COR-L47 (cell line): Measurements from ENCODE around the gene SDHAF2.
"Not testable (repeated sequence)": the region's sequence is repeated elsewhere in the genome, so short reads cannot be mapped to it uniquely, and the experiment has no call there.

Source experiments
- DNase-seq: peaks from one replicate; lab custom pipeline; 2025; lab: John Stamatoyannopoulos, UW

Gene SDHAF2

DNA sequence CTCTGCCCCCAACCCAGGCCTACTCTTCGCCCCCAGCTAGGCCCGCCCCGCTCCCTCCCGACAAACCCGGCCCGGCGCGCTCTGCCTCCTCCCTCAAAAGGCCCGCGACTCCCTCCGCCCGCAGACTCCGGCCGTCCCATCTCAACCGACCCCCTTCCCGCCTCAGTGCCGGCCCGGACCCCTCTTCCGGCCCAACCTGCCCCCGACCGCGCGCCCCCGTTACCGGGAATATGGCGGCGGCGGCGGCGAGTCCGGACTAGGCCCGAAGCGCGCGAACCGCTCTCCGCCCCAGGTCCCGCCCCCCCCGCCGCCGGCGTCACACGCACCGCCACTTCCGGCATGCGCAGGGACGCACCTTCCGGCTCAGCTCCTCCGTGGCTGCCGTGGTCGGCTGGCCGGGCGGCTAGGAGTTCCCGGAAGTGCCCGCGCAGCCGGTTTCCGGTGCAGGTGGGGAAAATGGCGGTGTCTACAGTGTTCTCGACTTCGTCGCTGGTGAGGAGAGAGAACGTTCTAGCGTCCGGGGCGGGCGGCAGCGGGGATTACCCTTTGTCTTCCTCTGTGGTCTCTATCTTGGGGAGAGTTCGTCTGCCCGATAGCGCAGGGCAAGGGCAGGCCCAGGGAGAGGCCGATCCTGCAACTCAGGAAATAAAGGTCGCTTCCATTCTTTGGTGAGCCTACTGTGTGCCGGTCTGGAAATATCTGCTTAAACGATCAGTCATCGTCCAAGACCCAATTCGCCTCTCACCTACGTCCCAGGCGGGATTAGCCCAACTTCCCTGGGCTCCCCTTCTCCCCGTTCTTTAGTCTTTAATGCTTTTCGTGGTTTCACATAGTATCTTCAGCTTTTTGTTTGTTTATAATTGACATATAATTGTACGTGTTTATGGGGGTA lies at the start of gene SDHAF2, which contains the start of gene CPSF7:
TSS of gene SDHAF2 (plus strand) at position 434 of the 892 bp plus-strand sequence. CDS start at position 457, 23 bp downstream.
TSS of gene CPSF7 (minus strand) at position 285 of the 892 bp plus-strand sequence. CDS start 740 bp downstream, outside the sequence.
- peak; percentile 91 for DNase-seq

DNA sequence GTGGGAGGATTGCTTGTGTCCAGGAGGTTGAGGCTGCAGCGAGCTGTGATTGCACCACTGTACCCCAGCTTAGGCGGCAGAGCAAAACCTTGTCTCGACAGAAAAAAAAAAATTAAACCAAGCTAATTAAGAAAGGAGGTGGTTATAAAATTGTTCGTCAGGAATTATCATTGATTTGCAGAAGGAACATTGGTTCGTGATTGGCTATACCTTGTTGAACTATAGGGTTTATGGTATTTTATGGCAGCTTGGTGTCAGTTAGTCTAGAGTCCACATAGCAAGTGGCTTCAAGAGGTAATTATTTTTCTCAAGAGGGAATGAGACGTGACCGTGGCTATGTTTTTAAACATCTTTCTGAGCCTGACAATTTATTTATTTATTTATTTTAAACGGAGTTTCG lies 49.0 kb upstream of the SDHAF2 start:
- DNase-seq, result no peak

DNA sequence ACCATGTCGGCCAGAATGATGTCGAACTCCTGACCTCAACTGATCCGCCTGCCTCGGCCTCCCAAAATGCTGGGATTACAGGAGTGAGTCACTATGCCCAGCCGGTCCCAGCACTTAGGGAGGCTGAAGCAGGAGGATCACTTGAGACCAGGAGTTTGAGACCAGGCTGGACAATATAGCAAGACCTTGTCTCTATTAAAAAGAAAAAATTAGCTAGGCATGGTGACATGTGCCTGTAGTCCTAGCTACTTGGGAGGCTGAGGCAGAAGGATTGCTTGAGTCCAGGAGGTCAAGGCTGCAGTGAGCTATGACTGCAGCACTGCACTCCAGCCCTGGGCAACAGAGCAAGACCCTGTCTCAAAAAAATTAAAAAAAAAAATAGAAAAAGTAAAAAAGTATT lies 46.1 kb upstream of the SDHAF2 start:
- DNase-seq, result not testable (repeated sequence)

DNA sequence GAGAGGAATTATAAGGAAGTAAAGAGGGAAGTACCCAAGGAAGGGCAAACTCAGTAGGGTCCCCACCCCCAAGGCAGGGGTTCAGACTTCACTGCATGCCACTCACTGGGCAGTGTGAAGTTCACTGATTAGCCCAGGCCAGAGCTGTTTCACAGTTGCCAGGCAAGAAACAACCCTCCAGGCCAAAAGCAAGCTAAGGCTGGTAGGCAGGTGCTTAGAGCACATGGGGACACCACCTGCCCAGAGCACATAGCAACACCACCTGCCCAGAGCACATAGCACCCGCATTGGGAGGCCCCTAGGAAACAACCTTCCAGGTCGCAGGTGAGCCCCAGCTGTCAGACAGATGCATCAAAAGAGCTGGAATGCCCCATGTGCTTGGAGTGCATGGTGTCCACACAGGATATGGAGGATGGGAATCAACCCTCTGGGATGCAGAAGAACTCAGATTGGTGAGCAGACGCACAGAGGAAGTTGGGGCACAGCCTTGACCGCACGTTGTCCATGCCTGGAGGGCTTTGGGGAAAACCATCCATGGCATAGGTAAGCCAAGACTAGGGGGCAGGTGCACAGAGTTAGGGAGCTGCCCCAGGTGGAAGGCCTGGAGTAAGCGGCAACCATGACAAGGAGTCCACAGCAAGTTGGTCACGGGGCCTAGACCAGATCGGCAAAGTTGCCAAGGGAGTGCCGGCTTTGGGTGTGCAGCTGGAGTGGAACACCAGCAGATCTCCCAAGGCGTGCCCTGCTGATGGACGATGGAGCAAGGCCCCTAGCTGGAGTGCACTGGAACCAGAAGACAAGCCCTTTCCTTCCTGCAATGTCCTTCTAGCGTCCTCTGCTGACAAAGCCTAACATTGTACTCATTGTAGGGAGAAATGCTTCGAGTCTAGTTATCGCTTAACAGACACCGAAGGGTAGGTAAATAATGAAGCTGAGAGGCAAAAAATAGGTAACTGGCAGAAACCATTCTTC lies 45.4 kb upstream of the SDHAF2 start:
- no peak for DNase-seq

DNA sequence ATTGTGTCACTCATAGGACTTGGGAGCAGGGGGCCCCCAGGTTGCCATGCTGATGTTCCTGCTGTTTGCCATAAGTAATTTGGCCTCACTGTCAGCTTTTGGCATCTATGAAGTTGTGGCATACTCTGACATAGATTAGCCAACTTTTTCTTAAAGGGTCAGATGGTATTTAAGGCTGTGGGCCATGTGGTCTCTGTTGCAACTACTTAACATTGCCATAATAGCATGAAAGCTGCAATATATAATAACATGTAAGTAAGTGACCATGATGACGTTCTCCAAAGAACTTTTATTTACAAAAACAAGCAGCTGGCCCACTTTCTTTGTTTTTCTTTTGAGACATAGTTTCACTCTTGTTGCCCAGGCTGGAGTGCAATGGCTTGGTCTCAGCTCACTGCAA lies 39.8 kb upstream of the SDHAF2 start:
- no peak for DNase-seq

DNA sequence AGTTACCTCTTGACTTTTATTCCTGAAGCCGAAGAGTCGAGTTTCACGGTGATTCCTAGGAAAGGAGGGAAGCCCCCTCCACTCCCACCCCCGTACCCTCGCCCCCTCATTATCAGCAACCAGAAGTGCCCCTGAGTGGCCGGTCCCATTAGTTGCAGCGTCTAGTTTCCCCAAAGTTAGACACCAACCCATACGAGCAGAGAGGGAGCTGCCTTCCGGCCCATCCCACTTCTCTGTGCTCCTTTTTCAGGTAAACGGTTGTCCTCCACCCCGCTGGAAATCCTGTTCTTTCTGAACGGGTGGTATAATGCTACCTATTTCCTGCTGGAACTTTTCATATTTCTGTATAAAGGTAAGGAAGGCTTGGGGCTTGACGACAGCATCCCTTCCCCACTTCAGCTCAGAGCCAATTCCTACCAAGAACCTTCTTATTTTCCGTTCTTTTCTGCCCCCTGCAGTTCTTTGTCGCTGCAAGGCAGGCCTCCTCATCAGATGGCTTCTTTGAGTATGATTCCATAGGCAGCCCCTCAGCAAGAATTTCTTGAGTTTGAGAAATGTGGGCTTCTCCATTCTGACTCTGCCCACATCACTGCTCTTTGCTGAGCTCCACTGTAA lies 36.8 kb upstream of the SDHAF2 start:
- DNase-seq, result no peak

DNA sequence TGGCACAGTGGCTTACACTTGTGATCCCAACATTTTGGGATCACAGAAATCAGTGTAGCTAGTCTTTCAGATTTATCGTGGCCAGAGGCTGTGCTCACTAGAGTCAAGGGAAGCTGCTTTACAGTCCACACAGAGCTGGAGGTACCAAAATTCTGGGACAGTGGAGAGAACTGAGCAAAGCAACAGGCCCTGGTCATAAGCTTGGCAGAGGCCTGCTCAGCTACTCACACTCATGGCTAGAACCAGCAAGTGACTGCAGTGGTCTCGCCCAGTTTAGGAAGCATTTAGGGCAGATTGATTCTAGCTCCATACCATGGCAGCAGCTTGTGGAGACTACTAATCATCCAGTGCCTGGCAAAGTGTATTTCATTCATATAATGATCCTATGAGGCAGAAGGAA lies 28.8 kb upstream of the SDHAF2 start:
- DNase-seq, result no peak

DNA sequence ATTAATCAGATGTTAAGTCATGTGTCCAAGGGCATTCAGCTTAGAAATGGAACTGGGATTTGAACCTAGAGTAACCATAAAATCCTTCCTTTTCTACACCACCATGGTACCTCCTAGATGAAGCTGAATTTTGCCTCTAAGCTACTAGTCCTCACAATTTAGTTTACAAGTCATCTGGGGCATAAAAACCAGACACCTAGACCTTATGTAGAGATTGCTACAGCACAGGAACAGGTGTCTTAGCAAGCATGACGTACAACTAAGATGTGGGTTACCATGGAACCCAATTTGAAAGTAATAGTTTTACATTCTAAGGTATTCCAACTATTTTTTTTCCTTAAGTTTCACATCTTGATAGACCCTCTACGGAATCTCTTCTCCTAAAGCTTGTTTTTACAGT lies 28.4 kb upstream of the SDHAF2 start:
- DNase-seq, result no peak

DNA sequence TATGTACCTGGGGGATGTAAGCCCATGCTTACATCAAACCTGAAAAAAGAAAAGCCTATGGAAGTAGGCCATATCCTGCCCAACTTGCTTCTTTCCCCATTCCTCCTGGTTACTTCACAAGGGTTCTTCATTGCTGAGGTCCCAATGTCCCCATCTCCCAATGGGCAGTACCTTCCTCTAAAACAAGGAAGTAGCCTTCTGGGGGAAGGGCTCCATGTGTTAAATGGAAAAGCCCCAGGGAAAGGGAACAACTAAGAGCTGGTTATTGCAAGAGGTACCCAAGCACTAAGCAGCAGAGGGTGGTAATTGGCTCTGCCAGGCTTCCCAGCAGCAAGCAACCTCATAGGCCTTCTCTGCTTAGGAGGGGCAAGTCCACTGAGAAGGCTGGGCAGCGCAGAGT lies 26.3 kb upstream of the SDHAF2 start:
- DNase-seq, result no peak

DNA sequence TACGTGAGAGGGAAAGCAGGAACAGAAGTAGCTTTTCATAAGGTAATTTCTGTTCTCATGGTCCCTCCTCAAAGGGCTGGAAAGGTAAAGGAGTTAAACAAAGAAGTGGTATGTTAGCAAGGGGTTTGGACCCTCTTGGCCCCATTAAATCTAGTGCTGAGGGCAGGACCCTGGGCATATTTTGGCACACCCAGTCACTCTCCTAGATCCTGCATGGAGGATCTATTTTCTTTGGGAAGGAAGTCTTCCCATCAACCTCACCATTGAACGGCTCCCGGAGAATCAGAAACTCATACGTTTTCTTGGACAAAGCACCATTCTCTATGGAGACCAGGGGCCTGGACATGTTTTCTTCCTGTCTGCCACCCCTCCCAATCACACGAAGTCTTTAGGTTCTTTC lies 25.8 kb upstream of the SDHAF2 start:
- no peak for DNase-seq

DNA sequence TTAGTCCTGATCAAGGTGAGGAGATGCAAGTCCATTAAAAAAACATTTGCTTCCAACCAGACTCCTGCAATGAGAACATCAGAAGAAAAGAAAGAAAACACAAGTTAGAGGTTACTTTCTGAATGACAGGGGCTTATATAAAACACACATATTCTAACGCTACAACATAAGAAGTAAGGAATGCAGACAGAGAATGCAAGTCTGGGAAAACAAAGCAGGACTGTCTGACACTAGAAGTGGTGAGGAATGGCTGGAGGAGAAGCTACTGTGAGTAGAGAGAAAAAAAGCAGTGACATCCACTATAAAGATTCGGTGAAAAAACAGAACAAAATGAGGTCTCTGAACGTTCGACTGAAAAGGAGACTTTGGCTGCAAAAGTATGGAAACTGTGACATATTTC lies 25.3 kb upstream of the SDHAF2 start:
- no peak for DNase-seq

DNA sequence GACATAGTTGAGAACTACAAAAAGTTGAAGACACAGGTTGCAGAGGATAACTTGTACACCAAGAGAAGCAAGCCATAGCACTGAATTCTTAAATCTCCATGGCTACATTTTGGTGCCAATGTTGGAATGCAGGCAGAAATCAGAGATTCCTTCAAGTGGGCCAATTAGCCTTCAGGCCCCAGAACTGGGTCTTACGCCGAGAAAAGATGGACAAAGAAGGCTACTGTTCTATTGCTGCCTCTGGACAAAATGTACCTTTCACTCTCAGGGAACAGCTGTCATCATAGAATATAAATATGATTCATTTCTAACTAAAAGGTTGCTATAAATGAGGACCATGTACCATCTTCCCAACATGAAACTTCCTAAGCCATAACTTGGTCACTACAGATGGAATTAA lies 23.9 kb upstream of the SDHAF2 start:
- no peak for DNase-seq

DNA sequence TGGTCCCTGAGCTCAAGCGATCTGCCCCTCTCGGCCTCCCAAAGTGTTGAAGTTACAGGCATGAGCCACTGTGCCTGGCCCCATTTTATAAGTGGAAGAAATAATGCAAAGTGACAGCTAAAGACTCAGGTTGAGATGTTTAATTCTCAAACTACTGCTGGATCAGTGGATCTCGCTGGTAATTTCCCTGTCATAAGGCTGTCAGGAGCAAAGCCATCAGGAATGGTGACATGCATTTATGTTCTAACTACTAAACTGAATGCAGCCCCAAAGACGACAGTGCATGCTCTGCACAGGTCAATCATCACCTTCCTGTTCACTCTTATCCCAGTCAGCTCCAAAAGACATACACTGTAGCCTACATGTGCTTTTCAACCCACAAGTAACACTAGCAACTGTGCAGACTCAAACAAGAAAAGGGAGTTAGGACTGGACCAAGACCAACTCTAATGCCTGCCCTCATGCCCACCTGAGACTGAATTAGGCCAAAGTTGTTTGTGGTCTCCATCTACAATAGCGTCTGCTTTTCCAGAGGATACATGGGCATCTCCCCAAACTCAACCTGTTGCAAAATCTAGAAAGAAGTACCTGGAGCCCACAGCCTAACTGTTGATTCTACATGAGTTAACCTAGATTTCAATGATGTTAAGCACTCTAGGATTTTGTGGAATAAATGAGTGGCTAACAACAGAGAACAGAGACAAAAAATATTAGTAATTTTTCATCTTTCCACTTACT lies 22.8 kb upstream of the SDHAF2 start:
- no peak for DNase-seq

DNA sequence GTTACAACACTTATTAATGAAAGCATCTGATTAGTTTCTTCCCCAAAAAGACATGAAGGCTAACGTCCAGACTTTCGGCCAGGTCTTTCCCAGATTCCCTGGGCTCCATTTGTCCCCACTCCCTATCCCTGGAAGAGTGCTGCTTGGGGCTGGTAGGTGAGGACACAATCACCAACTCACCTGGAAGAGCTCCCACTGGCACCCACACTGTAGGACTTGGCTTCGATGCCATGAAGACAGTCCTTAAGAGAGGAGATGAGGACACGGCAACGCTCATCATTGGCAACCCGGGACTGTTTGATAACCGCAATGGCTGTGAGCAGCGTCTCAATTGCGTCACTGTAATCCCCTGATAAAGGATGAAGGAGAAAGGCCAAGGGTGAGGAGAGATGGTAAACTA lies 18.3 kb upstream of the SDHAF2 start:
- DNase-seq, result no peak

DNA sequence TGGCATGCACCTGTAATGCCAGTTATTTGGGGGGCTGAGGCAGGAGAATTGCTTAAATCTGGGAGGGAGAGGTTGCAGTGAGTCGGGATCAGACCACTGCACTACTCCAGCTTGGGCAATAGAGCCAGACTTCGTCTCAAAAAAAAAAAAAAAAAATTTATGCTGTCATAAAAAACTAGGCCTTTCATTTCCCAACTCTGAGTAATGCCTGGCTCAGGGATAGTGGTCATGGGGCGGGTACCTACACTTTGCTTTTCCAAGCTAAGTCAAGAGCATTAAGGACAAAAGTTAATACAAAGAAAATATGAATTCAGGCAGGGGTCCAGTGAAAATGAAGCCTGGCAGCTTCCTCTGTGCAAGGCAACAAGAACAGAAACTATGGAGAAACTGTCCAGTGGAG lies 16.4 kb upstream of the SDHAF2 start:
- no peak for DNase-seq

DNA sequence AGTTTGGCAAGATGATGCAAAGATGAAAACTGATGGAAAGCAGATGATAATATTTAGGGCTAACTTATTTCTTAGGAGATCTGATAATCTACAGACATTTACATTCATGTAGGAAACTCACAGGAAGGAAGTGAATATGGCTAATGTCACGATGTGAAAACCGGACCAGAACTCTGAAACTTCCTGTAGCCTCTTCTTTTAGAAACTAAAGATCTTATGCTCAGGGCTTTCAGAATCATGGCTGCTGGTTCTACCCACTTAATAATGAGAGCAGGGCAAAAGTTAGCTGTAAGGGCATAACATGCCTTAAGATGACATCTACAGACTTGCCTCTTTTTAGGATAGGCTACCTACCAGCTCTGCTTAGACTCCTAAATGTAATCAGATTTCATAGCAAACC lies 15.4 kb upstream of the SDHAF2 start:
- no peak for DNase-seq

DNA sequence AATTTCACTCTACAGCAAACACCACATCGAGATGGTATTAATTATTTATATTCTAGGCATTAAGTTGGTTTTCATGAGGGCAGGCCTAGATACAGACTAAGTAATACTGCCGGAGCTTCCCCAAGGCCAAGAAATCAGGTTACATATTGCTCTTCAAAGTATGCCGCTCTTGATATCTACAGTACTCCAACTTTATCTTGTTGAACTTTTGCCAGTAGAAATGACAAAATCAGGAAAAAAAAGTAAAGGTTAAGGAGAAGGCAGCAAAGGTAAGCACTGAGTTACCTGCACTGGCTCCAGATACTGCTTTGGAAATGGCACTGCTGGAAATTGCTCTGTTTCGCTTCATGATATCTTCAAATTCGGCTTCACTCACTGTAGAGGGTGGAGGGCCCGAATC lies 14.5 kb upstream of the SDHAF2 start:
- DNase-seq, result no peak

DNA sequence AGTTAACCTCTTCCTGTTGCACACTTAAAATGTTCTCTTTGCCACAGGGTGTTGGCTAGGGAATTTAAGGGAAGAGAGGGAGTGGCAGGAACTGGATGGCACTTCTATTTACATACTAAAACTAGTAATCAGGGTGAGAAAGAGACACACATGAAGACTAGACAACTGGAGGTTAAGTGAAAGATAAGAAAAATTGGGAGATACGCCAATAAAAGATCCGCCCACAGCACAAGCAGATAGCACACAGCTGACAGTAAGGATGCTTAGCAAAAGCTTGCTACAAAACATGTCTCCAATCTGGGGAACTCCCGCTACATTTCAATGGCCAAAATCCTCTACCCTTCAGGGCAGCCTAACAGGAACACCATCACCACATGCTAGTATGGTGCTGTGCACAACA lies 13.0 kb upstream of the SDHAF2 start:
- DNase-seq, result no peak

DNA sequence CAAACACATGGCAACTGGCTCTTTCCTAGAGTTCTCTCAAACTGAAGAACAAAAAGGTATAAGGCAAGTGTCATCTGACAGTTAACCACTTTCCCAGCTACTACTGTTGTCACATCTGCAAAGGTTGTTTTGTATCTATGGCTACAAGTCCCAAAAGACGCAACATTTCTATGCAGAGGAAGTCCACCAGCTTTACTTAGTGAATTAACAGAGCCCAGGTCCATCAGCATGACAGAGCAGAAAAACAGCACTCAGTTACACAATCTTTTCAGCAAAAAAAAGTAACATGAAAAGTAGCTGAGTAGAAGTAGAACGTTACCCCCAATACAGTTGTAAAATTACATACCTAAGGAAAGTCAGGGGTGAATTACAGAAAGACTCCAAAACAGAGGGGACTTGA lies 12.3 kb upstream of the SDHAF2 start:
- no peak for DNase-seq

DNA sequence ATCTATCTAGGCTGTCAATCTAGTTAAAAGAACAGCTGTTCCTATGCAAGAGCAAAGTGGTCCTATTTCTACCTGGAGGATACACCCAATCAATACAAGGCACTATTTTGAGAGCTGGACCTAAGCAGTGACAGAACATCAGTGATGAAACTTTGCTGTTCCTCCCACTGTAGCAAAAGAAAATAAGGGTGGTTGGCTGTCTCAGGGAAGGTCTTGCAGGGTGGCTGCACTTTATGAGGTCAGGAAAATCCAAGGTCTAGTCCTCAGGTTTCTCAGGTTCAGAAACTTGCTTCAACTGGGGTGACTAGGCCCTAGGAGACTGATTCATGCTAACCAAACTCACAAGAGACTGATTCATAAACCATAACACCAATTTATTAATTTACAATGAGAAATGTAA lies 11.8 kb upstream of the SDHAF2 start:
- no peak for DNase-seq

DNA sequence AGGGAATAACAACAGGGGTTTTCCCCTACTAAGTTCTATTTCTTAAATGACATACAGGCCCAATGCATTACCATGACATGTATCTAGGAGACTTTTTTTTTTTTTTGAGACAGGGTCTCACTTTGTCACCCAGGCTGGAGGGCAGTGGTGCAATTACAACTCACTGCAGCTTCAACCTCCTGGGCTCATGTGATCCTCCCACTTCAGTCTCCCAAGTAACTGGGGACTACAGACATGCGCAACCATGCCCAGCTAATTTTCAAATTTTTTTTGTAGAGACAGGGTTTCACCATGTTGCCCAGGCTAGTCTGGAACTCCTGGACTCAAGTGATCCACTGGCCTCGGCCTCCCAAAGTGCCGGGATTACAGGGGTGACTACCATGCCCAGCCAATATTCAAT lies 7.7 kb upstream of the SDHAF2 start:
- DNase-seq, result no peak
